ENCODE data around the gene MAPKAP1.
A peak's percentile ranks its signal among the peaks of the same experiment; 100 is the strongest.

The MAPKAP1 gene

DNA sequence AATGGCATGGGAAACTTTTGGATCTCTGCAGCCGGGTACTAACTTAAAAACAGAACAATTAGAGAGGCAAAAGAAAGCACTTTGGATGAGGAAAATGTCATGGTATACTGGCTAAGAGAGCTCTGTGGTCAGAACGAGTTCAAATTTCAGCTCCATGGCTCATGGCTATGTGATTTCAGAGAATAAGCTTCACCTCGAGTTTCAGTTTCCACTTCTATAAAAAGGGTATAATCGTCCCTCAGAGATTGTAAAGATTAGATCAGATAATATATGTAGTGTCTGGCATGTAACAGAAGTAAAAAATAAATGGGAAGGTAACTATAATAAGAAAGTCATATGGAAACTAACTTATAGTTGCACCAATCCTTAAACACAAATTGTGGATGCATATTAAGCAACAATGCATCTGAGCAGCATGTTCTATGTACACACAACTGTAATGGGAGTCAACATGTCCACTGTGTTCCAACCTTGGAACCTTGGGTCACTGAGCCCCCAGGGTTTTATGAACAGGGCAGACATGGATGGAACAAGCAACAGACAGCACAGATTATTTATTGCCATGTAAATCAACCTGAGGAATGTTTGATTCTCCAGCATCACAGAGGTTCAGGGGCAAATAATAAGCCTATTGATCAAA lies 145.4 kb downstream of the MAPKAP1 start:
- no peak for DNase-seq (ENCODE audit: low spot score)

DNA sequence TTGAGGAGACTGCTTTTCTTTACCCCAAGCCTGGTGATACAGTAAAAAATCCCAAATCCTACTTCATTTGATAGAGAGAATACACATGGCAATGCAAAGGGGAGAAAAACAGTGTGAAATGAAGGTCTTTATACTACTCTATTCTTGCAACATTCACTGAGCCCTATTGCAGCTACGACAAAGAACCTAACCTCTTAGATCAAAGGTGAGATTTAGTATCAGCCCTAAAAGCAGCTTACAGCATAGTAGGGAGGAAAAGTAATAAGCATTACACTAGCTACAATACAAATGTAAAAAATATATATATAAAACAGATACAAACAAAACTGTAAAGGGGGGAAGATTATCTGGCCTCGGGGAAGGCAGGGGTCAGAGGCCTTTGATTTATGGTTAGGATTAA lies 147.1 kb downstream of the MAPKAP1 start:
- no peak for DNase-seq (ENCODE audit: low spot score)

DNA sequence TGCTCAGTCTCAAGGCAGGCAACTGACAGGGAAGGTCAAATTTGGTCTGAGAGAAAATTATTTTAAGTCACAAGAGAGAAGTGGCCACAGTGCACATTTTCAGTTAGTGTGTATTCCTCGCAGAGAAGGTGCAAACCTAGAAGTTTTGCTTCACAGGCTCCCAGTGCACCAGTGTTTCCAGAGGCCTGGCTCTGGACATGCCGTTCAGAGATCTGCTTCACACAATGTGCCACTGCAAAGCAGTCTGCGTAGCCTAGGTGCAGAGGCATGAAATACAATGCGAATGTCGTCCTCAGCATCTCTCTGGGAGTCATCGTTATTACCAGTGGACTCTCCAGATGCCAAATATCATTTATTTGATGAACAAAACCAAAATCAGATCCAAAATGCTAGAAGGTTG lies 147.8 kb downstream of the MAPKAP1 start:
- DNase-seq (ENCODE audit: low spot score) = no peak

DNA sequence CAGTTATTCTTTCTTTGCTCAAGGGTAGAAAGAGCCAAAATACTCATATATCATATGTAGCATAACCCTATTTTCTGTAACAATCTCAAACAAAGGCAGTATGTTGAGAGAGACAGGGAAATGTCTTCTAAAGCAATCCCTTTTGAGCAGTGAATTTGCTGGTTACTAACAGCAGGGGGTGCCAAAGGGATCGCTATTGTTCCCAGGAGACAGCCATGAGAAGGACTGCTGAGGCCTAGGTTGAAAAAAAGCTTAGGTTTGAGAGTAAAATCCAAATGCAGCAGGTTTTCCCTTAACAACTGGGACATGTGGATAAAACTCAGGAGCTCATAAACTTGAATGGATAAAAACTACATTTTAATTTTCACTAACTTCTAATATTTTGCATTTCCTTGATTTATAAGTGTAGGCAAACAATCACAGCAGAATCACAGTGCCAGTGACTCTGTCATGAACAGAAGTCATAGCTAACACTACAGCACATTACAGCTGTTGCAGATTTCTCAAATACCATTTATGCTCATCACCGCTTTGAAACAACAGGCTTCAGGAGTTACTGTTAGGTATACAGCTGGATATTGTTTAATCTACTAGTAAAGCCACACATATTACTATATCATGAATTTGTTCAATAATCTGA lies 148.4 kb downstream of the MAPKAP1 start:
- peak; percentile 78 for DNase-seq (ENCODE audit: low spot score)

DNA sequence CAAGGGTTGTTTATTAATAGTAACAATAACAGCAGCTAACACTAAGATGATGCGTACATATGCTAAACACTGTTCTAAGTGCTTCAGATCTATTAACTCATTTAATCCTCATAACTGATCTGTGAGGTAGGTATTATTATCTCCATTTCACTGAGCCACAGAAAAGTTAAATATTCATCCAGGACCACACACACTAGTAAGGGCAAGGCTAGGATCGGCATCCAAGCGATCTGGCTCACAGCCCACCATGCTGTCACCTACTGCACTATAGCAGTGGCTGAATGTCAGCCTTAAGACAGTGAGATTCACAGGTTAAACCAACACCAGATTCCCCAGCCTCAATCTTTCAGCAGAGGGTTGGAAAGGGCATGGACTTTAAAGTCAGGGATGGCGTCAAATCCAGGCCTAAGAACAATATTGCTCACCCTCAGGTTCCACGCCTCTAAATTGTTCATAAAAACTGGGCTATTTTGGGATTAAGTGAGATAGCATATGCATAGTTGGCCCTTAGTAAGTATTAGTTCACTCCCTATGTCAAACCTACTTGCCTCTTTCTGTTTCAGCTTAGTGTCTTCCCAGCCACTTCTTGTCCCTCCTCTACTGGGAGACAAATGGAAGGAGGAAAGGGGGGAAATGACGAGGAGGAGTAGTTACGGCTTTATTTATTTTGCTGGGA lies 150.8 kb downstream of the MAPKAP1 start:
- DNase-seq (ENCODE audit: low spot score) = no peak

DNA sequence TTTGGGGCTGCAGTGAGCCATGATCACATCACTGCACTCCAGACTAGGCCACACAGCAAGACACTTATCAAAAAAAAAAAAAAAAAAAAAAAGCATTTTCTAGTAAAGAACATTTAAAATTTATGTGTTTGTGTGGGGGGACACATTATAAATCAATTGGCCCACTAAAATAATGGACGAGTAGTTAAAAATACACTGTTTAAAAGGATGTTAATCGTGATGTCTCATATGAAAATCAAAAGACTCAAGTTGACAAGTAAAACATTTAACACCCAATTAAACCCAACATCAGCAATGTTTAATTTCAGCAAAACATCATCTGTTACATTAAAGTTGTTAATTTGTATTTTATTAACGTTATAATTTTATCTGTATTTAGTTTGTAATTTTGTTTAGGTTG lies 152.3 kb downstream of the MAPKAP1 start:
- DNase-seq (ENCODE audit: low spot score) = no peak

DNA sequence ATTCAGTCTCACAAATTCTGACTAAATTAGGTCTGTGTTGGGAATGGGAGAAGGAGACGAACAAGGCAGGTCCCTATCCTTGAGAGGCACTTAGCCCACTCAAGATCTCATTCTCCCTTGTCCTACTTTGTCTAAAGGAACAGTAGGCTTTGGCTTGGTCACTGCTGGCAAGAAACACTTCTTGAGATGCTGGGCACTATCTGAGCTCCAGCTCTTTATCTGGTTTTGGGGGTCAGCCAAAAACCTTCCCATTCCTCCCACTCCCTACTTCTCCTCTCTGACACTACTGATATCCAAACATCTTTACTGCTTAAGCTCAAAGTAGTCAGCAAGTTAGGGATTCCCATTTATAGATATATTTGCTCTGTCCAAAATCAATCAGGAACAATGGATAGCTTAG lies 155.2 kb downstream of the MAPKAP1 start:
- no peak for DNase-seq (ENCODE audit: low spot score)

DNA sequence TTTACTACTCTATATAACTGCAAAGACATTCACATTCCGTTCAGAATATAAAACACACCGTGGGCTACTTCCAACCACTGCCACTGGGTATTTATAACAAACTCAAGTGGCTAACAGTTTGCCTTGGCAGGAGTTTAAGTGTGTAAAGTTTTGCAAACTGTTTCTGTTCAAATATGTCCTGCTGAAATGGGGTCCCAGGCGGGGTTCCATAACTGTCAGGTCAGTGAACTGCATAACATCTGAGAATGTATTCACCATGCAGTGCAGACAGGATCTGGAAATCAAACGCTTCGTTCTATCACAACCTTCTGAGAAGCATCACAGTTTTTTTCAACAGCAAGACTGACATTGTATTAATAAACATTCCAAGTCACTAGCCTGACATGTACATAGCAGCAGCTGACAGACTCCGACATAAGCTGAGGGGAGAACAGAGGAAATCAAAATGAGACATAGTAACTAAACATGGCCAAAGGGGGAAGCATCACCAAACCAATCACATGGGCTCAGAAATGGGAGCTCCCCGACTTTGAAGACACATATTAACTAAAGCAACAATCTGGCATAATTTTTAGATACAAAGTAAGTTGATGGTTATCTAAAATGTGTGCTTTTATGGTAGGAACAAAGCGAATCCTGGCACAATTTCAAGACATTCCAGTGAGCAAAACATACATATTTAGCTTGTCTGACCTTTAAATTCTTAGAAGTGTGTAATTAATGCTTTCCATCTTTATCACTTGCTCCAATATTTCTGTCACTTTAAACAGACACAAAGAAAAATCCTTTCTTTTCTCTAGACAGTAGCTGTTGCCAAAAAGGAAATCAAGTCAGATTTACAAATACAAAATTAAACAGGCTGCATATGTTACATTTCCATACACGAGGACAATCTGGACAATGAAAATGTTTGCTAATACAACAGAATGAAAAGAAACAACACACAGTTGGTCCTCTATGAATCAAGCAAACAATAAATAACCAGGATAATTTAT lies 156.8 kb downstream of the MAPKAP1 start:
- DNase-seq (ENCODE audit: low spot score) = no peak

DNA sequence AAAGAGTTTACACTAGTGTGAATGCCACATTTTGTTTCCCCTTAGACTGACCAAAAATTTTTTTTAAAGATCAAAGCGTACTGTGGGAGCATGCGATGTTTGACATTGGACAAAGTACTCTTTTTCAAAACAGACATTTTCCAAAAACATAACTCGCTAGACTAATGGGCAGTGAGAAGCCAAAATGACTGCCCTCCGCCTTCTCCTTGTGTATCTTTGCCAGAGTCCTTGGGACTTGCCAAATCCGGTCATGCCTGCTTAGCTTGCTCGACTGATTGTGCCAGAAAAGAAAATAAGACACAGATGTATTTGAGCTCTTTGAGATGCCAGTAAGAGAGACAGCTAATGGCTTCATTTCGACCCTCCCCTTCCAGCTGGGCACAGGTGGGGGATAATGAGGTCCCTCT lies 157.5 kb downstream of the MAPKAP1 start:
- peak; percentile 41 for DNase-seq (ENCODE audit: low spot score)

DNA sequence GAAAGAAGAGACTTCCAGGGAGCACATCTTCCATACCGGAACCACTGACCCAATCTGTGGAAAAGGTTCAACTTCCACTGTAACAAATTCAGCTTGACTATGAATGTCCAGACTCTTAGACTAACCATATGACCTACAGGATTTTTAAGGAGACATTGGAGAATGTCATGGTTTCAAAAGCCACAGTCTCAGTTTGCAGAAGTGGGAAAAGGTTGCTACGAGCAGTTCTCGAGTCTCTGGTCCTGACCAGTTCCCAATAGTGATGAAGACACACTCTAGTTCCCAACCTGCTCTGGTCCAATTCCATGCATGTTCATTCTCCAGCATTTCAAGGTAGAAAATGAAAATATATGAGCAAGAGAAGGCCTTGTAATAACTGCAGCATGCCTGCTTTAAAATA lies 158.0 kb downstream of the MAPKAP1 start:
- no peak for DNase-seq (ENCODE audit: low spot score)

DNA sequence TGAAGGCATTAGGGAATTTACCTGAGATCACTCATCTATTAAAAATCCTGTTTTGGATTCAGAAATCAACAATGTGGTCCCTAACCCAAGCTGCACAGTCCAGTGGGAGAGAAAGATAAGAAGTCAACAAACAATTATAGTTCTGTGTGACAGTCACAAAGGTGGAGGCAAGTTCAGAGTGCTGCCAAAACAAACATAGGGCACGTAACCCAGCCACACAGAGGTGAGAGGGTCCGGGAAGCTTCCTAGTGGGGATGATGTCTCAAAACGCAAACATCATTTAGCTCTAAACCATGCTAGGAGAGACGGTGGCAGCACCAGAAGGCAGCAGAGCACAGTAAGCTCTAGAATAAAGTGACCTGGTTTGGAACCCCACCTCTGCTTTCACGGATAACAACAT lies 158.9 kb downstream of the MAPKAP1 start:
- DNase-seq (ENCODE audit: low spot score) = no peak

DNA sequence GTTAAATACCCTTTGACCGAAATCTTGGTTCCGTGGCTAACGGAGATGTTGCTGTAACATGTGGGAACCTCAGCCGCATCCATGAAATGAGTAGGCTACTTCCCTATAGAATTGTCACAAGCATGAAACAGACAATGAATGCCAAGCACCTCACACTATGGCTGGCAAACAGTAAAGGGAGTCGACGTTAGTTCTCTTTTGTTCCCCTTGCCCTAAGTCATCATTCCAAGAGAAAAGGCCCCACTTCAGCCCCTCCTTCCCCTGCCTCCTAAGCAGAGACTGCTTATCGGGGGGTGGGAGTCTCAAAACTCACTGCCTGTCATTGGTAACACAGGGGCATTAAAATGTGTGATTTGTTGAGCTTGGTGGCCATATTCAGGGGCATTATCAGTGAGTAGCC lies 159.6 kb downstream of the MAPKAP1 start:
- DNase-seq (ENCODE audit: low spot score) = no peak

DNA sequence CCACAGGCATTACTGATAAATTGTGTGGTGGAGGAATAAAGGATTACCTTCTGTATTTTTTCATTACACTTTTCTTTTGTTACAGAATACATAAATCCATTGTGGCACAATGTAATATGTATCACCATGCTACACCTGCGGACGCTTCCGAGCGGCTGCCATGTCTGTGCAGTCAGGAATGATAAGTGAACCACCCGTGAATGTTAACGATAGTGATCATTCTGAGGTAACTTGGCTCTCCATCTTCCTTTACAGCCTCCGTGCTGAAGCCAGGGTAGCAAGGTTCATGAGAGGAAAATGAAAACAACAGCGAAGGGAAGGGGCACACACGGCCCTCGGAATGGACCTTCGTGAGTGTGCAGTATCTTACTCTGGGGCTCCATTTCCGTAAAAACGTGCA lies 161.2 kb downstream of the MAPKAP1 start:
- no peak for DNase-seq (ENCODE audit: low spot score)

DNA sequence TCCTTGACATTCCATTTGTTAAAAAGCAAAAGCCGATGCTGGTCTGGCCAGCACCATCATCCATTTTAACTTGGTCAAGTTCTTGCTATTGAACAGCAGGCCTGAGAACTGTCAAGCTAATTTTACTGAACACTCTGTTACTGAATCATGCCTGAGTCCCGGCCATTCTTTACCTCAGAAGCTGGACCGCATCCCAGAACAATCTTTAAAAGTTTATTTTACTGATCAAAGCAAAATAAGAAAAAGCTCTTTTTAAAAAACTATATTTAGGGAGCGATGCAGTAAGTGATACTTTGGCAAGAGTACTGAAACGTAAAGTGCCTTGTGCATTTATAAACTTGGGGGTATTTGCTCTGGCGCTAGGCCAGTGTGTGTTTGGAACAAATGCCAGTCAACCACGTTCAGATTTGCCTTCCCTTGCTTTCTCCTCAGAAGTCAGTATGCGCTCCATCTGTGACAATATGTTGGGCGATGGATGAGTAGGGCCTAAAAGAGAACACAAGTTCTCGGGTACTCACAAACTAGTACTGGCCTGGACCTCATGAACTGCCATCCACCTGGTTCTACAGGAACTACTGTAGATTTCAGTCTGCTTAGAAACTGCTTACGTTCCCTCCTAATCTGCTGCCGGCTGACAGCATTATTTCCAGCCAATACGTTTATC lies 161.9 kb downstream of the MAPKAP1 start:
- no peak for DNase-seq (ENCODE audit: low spot score)

DNA sequence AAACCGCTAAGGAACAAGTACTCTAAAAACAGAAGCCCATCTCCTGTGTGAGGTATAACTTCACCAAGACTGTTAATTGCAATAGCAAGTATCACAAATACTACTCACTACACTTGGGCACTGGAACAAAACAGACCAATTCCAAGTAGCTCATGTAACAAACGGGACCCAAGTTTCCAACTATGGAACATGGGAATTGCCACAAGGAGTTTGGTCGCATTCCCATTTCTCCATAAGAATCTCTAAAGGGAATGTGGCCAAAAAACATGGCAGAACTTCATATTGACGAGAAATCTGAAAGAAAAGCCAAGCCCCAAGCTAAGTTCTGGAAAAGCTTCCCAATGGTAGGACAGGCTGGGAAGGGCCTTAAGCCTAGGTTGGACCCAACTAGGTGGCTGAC lies 162.5 kb downstream of the MAPKAP1 start:
- no peak for DNase-seq (ENCODE audit: low spot score)

DNA sequence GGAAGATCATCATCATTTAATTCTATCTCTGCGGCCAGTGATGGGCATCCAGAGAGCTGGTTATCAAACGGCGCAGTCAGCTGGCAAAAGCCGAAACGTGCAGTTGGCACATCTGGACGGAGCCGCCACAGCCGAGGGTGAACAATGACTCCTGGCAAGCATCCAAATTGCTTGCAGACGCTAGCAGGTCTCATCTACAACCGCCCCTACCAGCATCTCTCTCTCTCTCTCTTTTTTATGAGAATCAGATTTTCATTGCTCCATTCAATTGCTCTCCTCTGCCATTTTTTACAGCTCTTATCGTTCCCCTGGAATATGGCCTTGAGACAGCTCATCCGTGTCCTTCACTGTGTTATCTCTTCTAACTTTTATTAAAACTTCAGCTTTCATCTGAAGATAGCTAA lies 165.2 kb downstream of the MAPKAP1 start:
- DNase-seq (ENCODE audit: low spot score) = no peak

DNA sequence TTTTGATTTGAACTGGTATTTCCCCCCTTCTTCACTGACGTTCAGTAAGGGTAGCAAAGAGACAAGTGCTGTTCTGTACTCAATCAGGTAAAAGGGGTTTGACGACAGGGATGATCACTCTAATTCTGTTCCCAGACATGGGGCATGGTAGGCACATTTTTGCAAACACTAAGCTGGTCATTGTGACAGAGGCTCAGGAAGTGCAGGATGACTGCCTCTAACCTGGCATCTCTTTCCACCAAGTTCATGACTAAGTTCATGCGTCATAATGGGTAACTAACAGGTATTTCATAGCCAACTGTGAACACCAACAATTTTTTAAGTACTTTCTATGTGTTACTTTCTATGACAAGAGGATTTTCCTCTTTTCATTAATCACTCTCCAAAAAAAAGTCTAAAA lies 166.5 kb downstream of the MAPKAP1 start:
- no peak for DNase-seq (ENCODE audit: low spot score)

DNA sequence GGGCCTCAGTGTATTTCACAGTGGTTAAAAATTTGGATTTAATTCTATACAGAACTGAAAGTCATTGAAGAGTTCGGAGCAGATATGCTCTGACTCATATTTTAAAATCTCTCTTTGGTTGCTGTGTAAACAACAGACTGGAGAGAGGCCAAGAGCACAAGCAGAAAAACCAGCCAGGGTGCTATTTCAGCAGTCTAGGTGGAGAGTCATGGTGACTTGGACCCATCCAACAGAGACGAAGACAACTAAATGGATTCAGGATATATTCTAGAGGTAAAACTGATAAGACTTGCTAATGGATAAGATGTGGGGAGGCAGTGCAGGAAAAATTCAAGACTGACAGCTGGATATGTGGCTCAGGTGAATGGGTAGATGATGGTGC lies 168.9 kb downstream of the MAPKAP1 start:
- DNase-seq (ENCODE audit: low spot score) = no peak

DNA sequence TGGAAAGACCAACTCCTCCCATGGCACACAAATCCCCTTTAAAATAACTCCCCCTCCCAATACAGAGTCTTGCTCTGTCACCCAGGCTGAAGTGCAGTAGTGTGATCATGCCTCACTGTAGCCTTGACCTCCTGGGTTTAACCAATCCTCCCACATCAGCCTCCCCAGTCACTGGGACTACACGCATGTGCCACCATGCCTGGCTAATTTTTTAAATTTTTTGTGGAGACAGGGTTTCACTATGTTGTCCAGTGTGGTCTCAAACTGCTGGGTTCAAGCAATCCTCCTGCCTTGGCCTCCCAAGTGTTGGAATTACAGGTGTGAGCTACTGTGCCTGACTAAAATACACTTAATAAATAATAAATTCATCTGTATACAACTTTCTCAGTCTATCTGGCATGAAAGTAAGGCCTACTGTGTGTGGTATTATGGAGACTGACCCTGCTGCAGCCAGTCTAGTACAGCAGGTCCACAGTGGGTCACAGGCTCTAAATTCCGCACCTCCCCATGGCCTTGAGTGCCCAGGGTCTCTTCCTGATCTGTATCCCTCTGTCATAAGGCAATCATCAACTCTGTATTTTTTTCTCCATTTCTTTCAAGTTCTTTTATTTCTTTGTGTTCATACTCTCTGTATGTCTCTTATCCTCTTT lies 169.4 kb downstream of the MAPKAP1 start:
- DNase-seq (ENCODE audit: low spot score) = no peak

DNA sequence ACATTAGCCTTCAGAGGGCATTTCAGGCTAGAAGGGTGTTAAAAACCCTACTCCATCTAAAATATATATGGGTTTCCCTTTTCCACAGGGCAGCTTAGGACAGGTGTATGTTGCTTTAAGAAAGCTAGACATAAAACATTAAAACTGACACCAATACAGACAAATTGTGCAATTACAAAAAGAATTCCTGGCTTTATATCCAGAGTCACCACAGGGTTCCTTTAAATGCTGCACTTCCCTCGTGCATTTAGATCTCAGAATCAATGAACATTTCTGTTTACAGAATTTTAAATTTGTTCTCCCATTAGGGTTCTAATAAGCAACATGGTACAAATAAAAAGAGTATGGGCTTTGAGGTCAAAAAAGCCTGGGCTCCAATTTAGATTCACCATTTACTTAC lies 170.2 kb downstream of the MAPKAP1 start:
- no peak for DNase-seq (ENCODE audit: low spot score)

DNA sequence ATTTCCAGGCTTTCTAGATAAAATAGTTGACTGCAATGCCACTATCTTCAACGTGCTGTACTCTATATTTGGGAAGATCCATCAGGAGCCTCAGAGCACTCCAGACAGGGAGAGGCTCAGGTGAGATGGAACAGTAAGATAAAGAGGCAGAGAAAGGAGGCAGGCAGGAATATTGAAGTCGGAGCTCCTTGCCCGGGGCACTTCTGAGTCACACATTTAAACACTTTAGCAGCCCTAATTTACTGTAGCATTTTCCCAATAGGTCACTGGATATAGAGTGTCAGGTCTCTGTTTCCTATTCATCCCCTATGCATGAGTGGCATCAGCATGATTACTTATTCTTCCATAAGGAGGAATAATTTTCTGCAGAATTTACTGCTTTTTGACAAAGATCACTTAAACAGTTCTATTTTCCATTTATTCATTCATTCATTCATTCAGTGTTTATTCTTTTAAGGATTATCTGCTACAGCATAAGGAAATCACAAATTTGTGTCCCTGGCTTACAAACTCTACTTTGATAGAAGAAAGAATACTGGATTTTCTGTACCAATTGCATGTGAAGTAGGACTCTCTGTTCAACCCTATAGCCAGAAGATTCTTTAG lies 170.7 kb downstream of the MAPKAP1 start:
- no peak for DNase-seq (ENCODE audit: low spot score)
